HCT116 (cell line): ENCODE results near the gene PLBD2. TPM values are rescaled to one million over a fixed set of nuclear protein-coding genes. Genes with fewer than 3 reads are reported as not detected.

Experiments
- ATAC-seq: fragments of 200-7000 bp; cut with Tn5 transposase; 2 replicates; pipeline ENCODE4 v1.9.1; 2020; ENCODE audit warnings: mild to moderate bottlenecking, moderate library complexity
- BruUV-seq: library from RNA; stranded (reverse); fragments of 400-500 nt; replicated peaks from 2 replicates; lab custom pipeline; 2021; lab: Mats Ljungman, UMichigan
- CTCF ChIA-PET: fragments of 300-600 bp; sonication (Branson Sonifier 250); formaldehyde crosslinking; loops from one replicate; lab custom pipeline; 2021; ENCODE audit warnings: antibody characterized with exemption; lab: Charles Lee
- POLR2A ChIA-PET: fragments of 300-600, 350-600 bp; sonication (Branson Sonifier 250); formaldehyde crosslinking; loops from one replicate; lab custom pipeline; 2021; ENCODE audit warnings: antibody characterized with exemption; lab: Charles Lee
- RAD21 ChIA-PET, 2 experiments: fragments of 300-600 bp; sonication (Branson Sonifier 250); formaldehyde crosslinking; loops; one replicate each; lab custom pipeline; 2023; ENCODE audit warnings: low total read pairs in 2 of 2; ENCODE audit not compliant: uncharacterized antibody in 2 of 2, unreplicated experiment in 2 of 2, low non-redundant PET in 1 of 2; lab: Charles Lee
- DNase-seq: peaks from one replicate; pipeline ENCODE4 v3.0.0-alpha.2; 2010; ENCODE audit warnings: low read depth, low spot score
- H2AFZ ChIP-seq: fragments of 200-600 bp; shearing (Covaris generic), sonication (generic); 2 replicates; pipeline ENCODE4 v1.6.1; 2017; ENCODE audit warnings: low read depth, mixed run types, mixed read lengths, antibody characterized with exemption, low read length; ENCODE audit not compliant: poor library complexity, severe bottlenecking
- H3K27ac ChIP-seq: 2 replicates; pipeline ENCODE4 v1.5.1; 2012; ENCODE audit warnings: low read depth, low read length
- H3K27me3 ChIP-seq: fragments of 200-600 bp; sonication (generic); 2 replicates; pipeline ENCODE4 v1.6.1; 2016; ENCODE audit warnings: mixed run types, low read length, mixed read lengths; ENCODE audit not compliant: insufficient read depth
- H3K36me3 ChIP-seq, 2 experiments: fragments of 200-500 bp in 1 of 2; fragments of 200-600 bp in 1 of 2; sonication (Bioruptor generic) in 1 of 2; sonication (generic) in 1 of 2; 2 replicates each; pipeline versions ENCODE4 v1.5.1 to v1.6.1; 2014 to 2016; ENCODE audit warnings: low read length in 2 of 2, inconsistent platforms in 1 of 2, mixed read lengths in 1 of 2, mixed run types in 1 of 2; ENCODE audit not compliant: insufficient read depth in 2 of 2, control insufficient read depth in 1 of 2
- H3K4me1 ChIP-seq, 2 experiments: fragments of 200-600 bp in 1 of 2; sonication (generic) in 1 of 2; 2 replicates each; pipeline versions ENCODE4 v1.5.1 to v1.6.1; 2012 to 2017; ENCODE audit warnings: low read length in 2 of 2, inconsistent platforms in 1 of 2, mild to moderate bottlenecking in 1 of 2, mixed read lengths in 1 of 2, mixed run types in 1 of 2, moderate library complexity in 1 of 2; ENCODE audit not compliant: insufficient read depth in 2 of 2, control insufficient read depth in 1 of 2
- H3K4me2 ChIP-seq: fragments of 200-600 bp; sonication (generic); 2 replicates; pipeline ENCODE4 v1.6.1; 2017; ENCODE audit warnings: mixed run types, low read length, mixed read lengths
- H3K4me3 ChIP-seq, 2 experiments: fragments of 200-600 bp in 1 of 2; sonication (generic) in 1 of 2; replicated peaks in 1 of 2; 2 replicates each; pipeline ENCODE4 v1.5.1; 2011 to 2016; ENCODE audit warnings: low read length in 2 of 2, control low read depth in 1 of 2, low read depth in 1 of 2, mild to moderate bottlenecking in 1 of 2, mixed read lengths in 1 of 2, mixed run types in 1 of 2
- H3K79me2 ChIP-seq: fragments of 200-600 bp; sonication (generic); 2 replicates; pipeline ENCODE4 v1.6.1; 2017; ENCODE audit warnings: mild to moderate bottlenecking, mixed run types, low read length, moderate library complexity, mixed read lengths; ENCODE audit not compliant: insufficient read depth
- H3K9ac ChIP-seq: fragments of 200-600 bp; sonication (generic); 2 replicates; pipeline ENCODE4 v1.6.1; 2016; ENCODE audit warnings: low read length, mixed read lengths
- H3K9me2 ChIP-seq: fragments of 200-600 bp; sonication (generic), shearing (Covaris generic); 2 replicates; pipeline ENCODE4 v1.6.1; 2017; ENCODE audit warnings: mixed run types, mild to moderate bottlenecking, moderate library complexity; ENCODE audit not compliant: insufficient read depth
- H3K9me3 ChIP-seq, 2 experiments: fragments of 200-500 bp in 1 of 2; fragments of 200-600 bp in 1 of 2; sonication (Bioruptor generic) in 1 of 2; sonication (generic) in 1 of 2; 2 replicates each; pipeline ENCODE4 v1.6.1; 2014 to 2017; ENCODE audit warnings: low read length in 2 of 2, mixed read lengths in 2 of 2, inconsistent platforms in 1 of 2, low read depth in 1 of 2, mild to moderate bottlenecking in 1 of 2, mixed run types in 1 of 2, moderate library complexity in 1 of 2; ENCODE audit not compliant: control insufficient read depth in 1 of 2, insufficient read depth in 1 of 2
- H4K20me1 ChIP-seq: fragments of 200-600 bp; sonication (generic), shearing (Covaris generic); 2 replicates; pipeline ENCODE4 v1.6.1; 2017; ENCODE audit warnings: mixed run types, mild to moderate bottlenecking, moderate library complexity; ENCODE audit not compliant: insufficient read depth
- ATF3 ChIP-seq: IDR thresholded peaks from 2 replicates; pipeline ENCODE4 v1.6.1; 2012
- ELF1 ChIP-seq: IDR thresholded peaks from 2 replicates; pipeline ENCODE4 v1.6.1; 2012; ENCODE audit warnings: low read depth, borderline replicate concordance
- EZH2phosphoT487 ChIP-seq: fragments of 200-600 bp; IDR thresholded peaks from 2 replicates; pipeline ENCODE4 v1.6.1; 2018; ENCODE audit warnings: antibody characterized with exemption, borderline replicate concordance
- FOSL1 ChIP-seq: IDR thresholded peaks from 2 replicates; pipeline ENCODE4 v1.6.1; 2012; ENCODE audit warnings: low read depth
- JUND ChIP-seq: IDR thresholded peaks from 2 replicates; pipeline ENCODE4 v1.6.1; 2012
- MAX ChIP-seq: IDR thresholded peaks from 2 replicates; pipeline ENCODE4 v1.6.1; 2012
- POLR2AphosphoS5 ChIP-seq: IDR thresholded peaks from 2 replicates; pipeline ENCODE4 v1.6.1; 2011; ENCODE audit warnings: mild to moderate bottlenecking, low read depth, low read length, moderate library complexity
- RAD21 ChIP-seq: IDR thresholded peaks from 2 replicates; pipeline ENCODE4 v1.6.1; 2012; ENCODE audit warnings: low read depth, mild to moderate bottlenecking
- REST ChIP-seq: IDR thresholded peaks from 2 replicates; pipeline ENCODE4 v1.6.1; 2012; ENCODE audit warnings: low read depth
- SP1 ChIP-seq: IDR thresholded peaks from 2 replicates; pipeline ENCODE4 v1.6.1; 2012; ENCODE audit warnings: low read depth
- TCF7L2 ChIP-seq: IDR thresholded peaks from 2 replicates; pipeline ENCODE4 v1.7.0; 2011; ENCODE audit warnings: borderline replicate concordance, inconsistent platforms; ENCODE audit not compliant: insufficient read depth, insufficient read length; ENCODE audit errors: extremely low read depth
- intact Hi-C: fragments of 100-400 bp; cut with micrococcal nuclease; formaldehyde crosslinking; loops from 2 replicates; pipeline ENCODE4 v1.10.0; 2022
- total RNA-seq: library from RNA; stranded (reverse); gene quantifications from one replicate; pipeline ENCODE4 v1.2.1, GENCODE V29; 2021; ENCODE audit not compliant: unreplicated experiment

Gene PLBD2
- total RNA-seq, 1 experiment from 2014 or later: 45.0 TPM

- Histone ChIP-seq H3K27ac (no peak overlapping the region), H3K9me3 (no peaks in the 10 kb centered on the region), H3K36me3 (no peaks in the 10 kb centered on the region)
- TF ChIP-seq ATF3 (no peak), FOSL1 (no peak), TCF7L2 (no peak), SP1 (no peak), RAD21 (no peak), POLR2AphosphoS5 (no peak), MAX (no peak), REST (no peak), ELF1 (no peak), EZH2phosphoT487 (no peak), JUND (no peak)
- TF ChIP-seq, all 23 proteins: peak for 0
- ChIA-PET RAD21 (no interaction called here), CTCF (no interaction called here), POLR2A (no interaction called here)
- no TSS peak for BruUV-seq
- H4K20me1 ChIP-seq: no peaks in the 10 kb centered on the region
- no peak overlapping the region for H3K4me3 ChIP-seq
- ATAC-seq (no peak), DNase-seq (no peak)
- H3K9ac ChIP-seq: no peak overlapping the region
- H3K9me2 ChIP-seq: no peaks in the 10 kb centered on the region
- H3K79me2 ChIP-seq: no peaks in the 10 kb centered on the region
- no peak overlapping the region for H3K4me2 ChIP-seq
- H3K4me1 ChIP-seq: no peaks in the 10 kb centered on the region
- H3K27me3 ChIP-seq: no peaks in the 10 kb centered on the region
- intact Hi-C loops: no loop called here
- H2AFZ ChIP-seq: no peak overlapping the region
Measured at GRCh38 chr12:113437729-113438100, 79.3 kb downstream of the PLBD2 start.
